Neural cell (in vitro differentiated cells): Measurements from ENCODE around the gene DNM3. TPM values are rescaled to one million over a fixed set of nuclear protein-coding genes. Genes with fewer than 3 reads are reported as not detected.

Experiments
- H2AFZ ChIP-seq: fragments of 200-600, 300-800 bp; sonication (generic), shearing (Covaris generic); 2 replicates; pipeline ENCODE4 v1.6.0; 2014; ENCODE audit warnings: low read depth, mild to moderate bottlenecking, antibody characterized with exemption, low read length, moderate library complexity
- H3F3A ChIP-seq: fragments of 200-600 bp; shearing (Covaris generic); 2 replicates; pipeline ENCODE4 v1.6.1; 2016; ENCODE audit warnings: mild to moderate bottlenecking, moderate library complexity, mixed read lengths, antibody characterized with exemption, low read length; ENCODE audit not compliant: insufficient read depth, poor library complexity, severe bottlenecking
- H3K27ac ChIP-seq: fragments of 200-600, 300-800 bp; sonication (generic), shearing (Covaris generic); 2 replicates; pipeline ENCODE4 v1.5.1; 2014; ENCODE audit warnings: mild to moderate bottlenecking, low read length, moderate library complexity
- H3K27me3 ChIP-seq: fragments of 300-800, 200-600 bp; sonication (generic), shearing (Covaris generic); 2 replicates; pipeline ENCODE4 v1.6.0; 2014; ENCODE audit warnings: mild to moderate bottlenecking, low read depth, low read length, moderate library complexity; ENCODE audit not compliant: insufficient read depth
- H3K36me3 ChIP-seq: fragments of 300-800, 200-600 bp; sonication (generic), shearing (Covaris generic); 2 replicates; pipeline ENCODE4 v1.5.1; 2014; ENCODE audit warnings: mild to moderate bottlenecking, antibody characterized with exemption, low read length, moderate library complexity; ENCODE audit not compliant: insufficient read depth
- H3K4me2 ChIP-seq: fragments of 300-800, 200-600 bp; sonication (generic), shearing (Covaris generic); 2 replicates; pipeline ENCODE4 v1.6.0; 2014; ENCODE audit warnings: mild to moderate bottlenecking, low read length
- H3K4me3 ChIP-seq: fragments of 300-800, 200-600 bp; sonication (generic), shearing (Covaris generic); 2 replicates; pipeline ENCODE4 v1.5.1; 2014; ENCODE audit warnings: mild to moderate bottlenecking, low read length, moderate library complexity
- H3K79me2 ChIP-seq: fragments of 200-600 bp; shearing (Covaris generic); replicated peaks from 2 replicates; pipeline ENCODE4 v1.6.0; 2014; ENCODE audit warnings: mild to moderate bottlenecking, low read length, moderate library complexity; ENCODE audit not compliant: insufficient read depth
- H3K9ac ChIP-seq: fragments of 300-800, 200-600 bp; sonication (generic), shearing (Covaris generic); 2 replicates; pipeline ENCODE4 v1.6.1; 2016; ENCODE audit warnings: mild to moderate bottlenecking, low read length, mixed read lengths
- H3K9me2 ChIP-seq: fragments of 200-600 bp; shearing (Covaris generic); 2 replicates; pipeline ENCODE4 v1.6.1; 2016; ENCODE audit warnings: mild to moderate bottlenecking, low read length, mixed read lengths; ENCODE audit not compliant: insufficient read depth
- H3K9me3 ChIP-seq: fragments of 200-600, 300-800 bp; sonication (generic), shearing (Covaris generic); 2 replicates; pipeline ENCODE4 v1.6.1; 2016; ENCODE audit warnings: mild to moderate bottlenecking, mixed run types, low read length, moderate library complexity, mixed read lengths
- H4K20me1 ChIP-seq: fragments of 200-600 bp; shearing (Covaris generic); 2 replicates; pipeline ENCODE4 v1.6.1; 2016; ENCODE audit warnings: mild to moderate bottlenecking, mixed run types; ENCODE audit not compliant: insufficient read depth
- CTCF ChIP-seq: fragments of 450-650 bp; IDR thresholded peaks from 2 replicates; pipeline ENCODE4 v1.5.1; 2014; ENCODE audit warnings: antibody characterized with exemption, mild to moderate bottlenecking, moderate library complexity; ENCODE audit not compliant: poor library complexity, severe bottlenecking
- EP300 ChIP-seq: fragments of 450-650 bp; conservative IDR thresholded peaks from 2 replicates; pipeline ENCODE4 v1.6.1; 2014; ENCODE audit warnings: antibody characterized with exemption, mild to moderate bottlenecking, moderate library complexity; ENCODE audit not compliant: poor library complexity, severe bottlenecking
- EZH2 ChIP-seq: fragments of 200-600, 300-800 bp; shearing (Covaris generic), sonication (generic); IDR thresholded peaks from 2 replicates; pipeline ENCODE4 v1.6.1; 2014; ENCODE audit warnings: antibody characterized with exemption, low read length, borderline replicate concordance, mild to moderate bottlenecking; ENCODE audit not compliant: insufficient read depth, poor library complexity, severe bottlenecking
- MXI1 ChIP-seq: fragments of 450-650 bp; conservative IDR thresholded peaks from 2 replicates; pipeline ENCODE4 v1.6.1; 2014; ENCODE audit warnings: antibody characterized with exemption, mild to moderate bottlenecking; ENCODE audit not compliant: poor library complexity, severe bottlenecking
- POLR2AphosphoS5 ChIP-seq: IDR thresholded peaks from 2 replicates; pipeline ENCODE4 v1.6.1; 2012
- RAD21 ChIP-seq: fragments of 450-650 bp; conservative IDR thresholded peaks from 2 replicates; pipeline ENCODE4 v1.6.1; 2014; ENCODE audit warnings: antibody characterized with exemption, mild to moderate bottlenecking, moderate library complexity
- REST ChIP-seq: IDR thresholded peaks from 2 replicates; pipeline ENCODE4 v1.6.1; 2012; ENCODE audit warnings: borderline replicate concordance
- SMC3 ChIP-seq: fragments of 450-650 bp; conservative IDR thresholded peaks from 2 replicates; pipeline ENCODE4 v1.6.1; 2014; ENCODE audit warnings: antibody characterized with exemption, mild to moderate bottlenecking, moderate library complexity; ENCODE audit not compliant: poor library complexity
- TAF1 ChIP-seq: IDR thresholded peaks from 2 replicates; pipeline ENCODE4 v1.6.1; 2012; ENCODE audit warnings: low read depth
- polyA plus RNA-seq: library from polyadenylated mRNA; depleted of rRNA; stranded (reverse); fragments of >200 nt; gene quantifications from 2 replicates; pipeline ENCODE4 v1.2.3, GENCODE V29; 2014

DNM3 gene
- polyA plus RNA-seq, 1 donor from 2014 or later, result 37.1 TPM

DNA sequence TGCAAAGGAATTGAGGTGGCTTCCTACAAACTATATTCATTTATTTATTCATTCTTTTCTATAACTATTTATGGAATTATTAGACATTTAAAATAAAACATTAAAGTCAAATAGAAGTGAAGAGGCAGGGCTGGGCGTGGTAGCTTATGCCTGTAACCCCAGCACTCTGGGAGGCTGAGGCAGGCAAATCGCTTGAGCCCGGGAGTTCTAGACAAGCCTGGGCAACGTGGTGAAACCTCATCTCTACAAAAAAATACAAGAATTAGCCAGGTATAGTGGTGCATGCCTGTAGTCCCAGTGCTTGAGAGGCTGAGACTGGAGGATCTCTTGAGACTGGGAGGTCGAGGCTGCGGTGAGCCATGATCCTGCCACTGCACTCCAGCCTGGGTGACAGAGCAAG, 23.8 kb downstream of the DNM3 start:
- TF ChIP-seq EZH2, result no peak
- no peak for TF ChIP-seq REST
- no peak for TF ChIP-seq POLR2AphosphoS5
- TF ChIP-seq MXI1, result no peak
- no peak for TF ChIP-seq CTCF
- TF ChIP-seq EP300, result no peak
- no peak for TF ChIP-seq RAD21
- TF ChIP-seq TAF1, result no peak
- TF ChIP-seq SMC3, result no peak
- Histone ChIP-seq H3K4me2 (no peak overlapping the region), H3K9me3 (no peaks in the 10 kb centered on the region), H3K9me2 (no peaks in the 10 kb centered on the region), H4K20me1 (no peaks in the 10 kb centered on the region), H3K27ac (no peak overlapping the region), H3K4me3 (no peak overlapping the region), H3K79me2 (no peaks in the 10 kb centered on the region), H3K36me3 (no peaks in the 10 kb centered on the region), H3F3A (no peaks in the 10 kb centered on the region), H2AFZ (no peak overlapping the region), H3K27me3 (no peaks in the 10 kb centered on the region), H3K9ac (no peak overlapping the region)

GRCh38 chr1:171867236-171867635, 25.9 kb downstream of the DNM3 start:
- H3K27ac ChIP-seq, result no peak overlapping the region
- no peak overlapping the region for H3K4me3 ChIP-seq
- no peaks in the 10 kb centered on the region for H3K27me3 ChIP-seq
- TF ChIP-seq TAF1 (no peak), SMC3 (no peak), EZH2 (no peak), POLR2AphosphoS5 (no peak), MXI1 (no peak), RAD21 (no peak), REST (no peak), EP300 (no peak), CTCF (no peak)
- H3K9me2 ChIP-seq, result no peaks in the 10 kb centered on the region
- H2AFZ ChIP-seq, result no peak overlapping the region
- no peak overlapping the region for H3K4me2 ChIP-seq
- no peaks in the 10 kb centered on the region for H3K79me2 ChIP-seq
- H3K36me3 ChIP-seq, result no peaks in the 10 kb centered on the region
- no peaks in the 10 kb centered on the region for H3F3A ChIP-seq
- no peaks in the 10 kb centered on the region for H3K9me3 ChIP-seq
- no peaks in the 10 kb centered on the region for H4K20me1 ChIP-seq
- H3K9ac ChIP-seq, result no peak overlapping the region
